IPS DF 4.7 (cell line): Measurements from ENCODE around the gene FOXF1.

Experiments used
- DNase-seq: peaks from one replicate; pipeline ENCODE4 v3.0.0-alpha.2; 2013; ENCODE audit warnings: low spot score; ENCODE audit errors: extremely low read depth

The FOXF1 gene

DNA sequence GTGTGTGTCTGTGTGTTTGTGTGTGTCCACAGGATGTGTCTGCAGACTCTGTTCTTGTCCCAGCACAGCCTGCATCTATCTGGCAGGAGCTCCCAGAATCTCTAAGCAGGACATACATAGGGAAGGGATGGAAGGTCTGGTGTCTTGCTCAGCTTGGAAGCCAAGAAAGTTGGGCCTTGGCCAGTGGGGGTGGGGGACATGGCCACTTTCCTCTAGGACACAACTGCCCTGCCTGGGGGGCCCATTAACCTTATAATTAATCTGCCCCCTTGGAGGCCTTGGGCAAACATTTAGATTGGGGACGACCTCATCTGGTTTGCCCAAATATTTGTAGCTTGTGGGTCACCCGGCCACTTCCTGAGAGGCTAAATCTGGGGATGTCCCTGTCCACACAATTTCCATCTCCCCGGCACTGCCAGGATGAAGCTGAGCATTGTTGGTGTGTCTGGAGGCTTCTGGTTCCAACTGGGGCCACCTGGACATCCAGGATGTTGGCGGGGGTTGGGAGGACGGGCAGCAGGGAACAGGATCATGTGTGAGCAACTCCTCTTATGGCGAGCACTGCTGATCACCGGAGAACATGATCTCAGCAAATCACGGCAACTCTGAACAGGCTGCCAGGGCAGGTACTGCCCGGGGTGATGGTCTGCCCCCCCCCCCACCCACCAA, 17.2 kb upstream of the FOXF1 start:
- no peak for DNase-seq

DNA sequence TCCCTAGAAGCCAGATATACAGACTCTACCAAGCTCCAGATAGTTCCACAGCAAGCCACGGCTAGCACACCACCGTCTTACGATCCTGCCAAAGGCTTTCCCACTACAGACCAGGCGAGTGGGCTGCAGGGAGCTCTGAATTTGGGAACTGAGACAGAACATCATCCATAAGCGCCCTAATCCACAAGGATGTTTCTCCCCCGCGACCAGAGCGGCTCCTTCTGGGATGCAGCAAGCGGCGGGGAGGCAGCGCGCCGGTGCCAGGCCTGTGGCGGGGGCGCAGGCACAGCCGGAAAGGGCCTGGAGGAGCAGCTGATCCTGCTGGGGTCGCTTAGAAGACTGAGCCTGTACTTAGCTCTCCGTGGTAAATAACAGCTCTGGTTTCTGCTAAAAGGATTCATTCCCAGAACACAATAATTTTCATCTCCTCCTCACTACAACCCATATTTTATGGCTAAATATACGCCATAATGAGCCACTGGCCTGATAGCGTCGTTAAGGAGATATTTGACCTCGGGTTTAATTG, 16.2 kb upstream of the FOXF1 start:
- DNase-seq = no peak

DNA sequence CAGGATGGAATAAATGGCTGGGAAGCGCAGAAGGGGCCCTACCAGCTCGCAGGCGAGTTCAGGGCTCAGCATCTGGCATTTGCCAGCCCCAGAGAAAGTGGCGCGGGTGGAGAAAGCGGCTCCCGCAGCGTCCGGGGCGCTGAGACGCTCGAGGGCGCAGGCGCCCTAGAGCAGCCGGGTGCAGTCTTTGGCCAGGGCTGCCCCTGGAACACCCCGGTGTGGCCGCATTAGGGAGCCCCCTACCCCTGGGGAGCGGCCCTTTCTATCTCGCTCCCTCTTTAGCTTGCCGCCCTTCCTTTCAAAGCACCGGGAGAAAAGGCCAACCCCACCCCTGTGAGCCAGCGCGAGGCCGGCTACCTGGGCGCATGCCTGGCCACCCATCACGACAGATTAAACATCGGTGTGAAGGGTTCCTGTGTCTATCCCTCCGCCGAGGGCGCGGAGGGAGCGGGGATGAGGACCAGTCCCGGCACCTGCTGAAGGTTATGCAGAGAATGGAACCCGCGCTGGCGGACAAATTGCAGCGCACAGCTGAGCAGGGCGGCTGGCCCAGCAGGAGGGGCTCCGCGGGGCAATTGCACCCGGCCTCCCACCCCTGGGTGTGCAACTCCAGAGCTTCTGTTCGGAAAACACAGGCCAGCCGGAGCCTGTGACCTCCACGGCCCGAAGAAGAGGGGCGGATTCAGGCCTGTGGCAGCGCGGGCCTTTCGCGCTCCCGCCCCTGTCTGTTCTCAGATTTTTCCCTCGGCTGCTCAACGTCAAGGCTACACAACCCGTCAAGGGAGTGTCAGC, 15.6 kb upstream of the FOXF1 start:
- no peak for DNase-seq

DNA sequence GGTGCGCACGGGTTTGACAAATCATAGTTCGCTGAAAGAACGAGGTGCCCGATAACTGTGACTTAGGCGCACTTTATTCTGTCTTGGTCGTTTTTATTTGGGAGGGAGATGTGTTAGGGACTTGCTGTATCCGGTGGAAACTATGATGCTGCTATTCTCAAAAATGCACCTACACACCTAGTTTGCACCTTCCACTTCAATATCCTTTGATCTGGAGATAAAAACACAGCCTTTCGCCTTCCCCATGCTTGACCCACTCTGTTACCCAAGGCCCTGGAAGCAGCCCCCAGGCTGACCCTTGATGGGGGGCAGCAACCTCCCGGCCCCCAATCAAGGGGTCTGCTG, 15.0 kb upstream of the FOXF1 start:
- DNase-seq = no peak

DNA sequence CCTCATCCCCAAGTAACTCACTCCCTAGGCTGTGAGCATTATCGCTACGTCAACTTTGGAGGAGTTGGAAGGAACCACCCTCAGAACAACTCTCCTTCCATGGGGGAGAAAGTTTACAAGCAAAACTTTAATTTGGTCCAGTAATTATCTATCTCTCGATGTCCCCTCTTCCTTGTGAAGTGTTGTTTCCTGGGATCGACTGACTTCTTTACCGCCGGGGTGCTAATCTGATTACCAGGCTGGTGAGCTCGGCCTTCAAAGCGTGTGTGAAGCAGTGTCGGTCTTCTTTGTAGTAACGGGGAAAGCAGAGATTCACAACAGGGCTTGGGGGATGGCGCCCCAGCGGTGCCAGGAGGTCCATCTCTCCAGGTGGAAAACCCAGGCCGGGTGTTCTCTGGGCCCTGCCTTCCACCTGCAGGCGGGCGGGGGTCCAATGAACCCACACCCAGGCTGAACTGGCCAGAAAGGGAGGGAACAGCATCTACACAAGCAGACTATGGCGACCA, 14.5 kb upstream of the FOXF1 start:
- no peak for DNase-seq

DNA sequence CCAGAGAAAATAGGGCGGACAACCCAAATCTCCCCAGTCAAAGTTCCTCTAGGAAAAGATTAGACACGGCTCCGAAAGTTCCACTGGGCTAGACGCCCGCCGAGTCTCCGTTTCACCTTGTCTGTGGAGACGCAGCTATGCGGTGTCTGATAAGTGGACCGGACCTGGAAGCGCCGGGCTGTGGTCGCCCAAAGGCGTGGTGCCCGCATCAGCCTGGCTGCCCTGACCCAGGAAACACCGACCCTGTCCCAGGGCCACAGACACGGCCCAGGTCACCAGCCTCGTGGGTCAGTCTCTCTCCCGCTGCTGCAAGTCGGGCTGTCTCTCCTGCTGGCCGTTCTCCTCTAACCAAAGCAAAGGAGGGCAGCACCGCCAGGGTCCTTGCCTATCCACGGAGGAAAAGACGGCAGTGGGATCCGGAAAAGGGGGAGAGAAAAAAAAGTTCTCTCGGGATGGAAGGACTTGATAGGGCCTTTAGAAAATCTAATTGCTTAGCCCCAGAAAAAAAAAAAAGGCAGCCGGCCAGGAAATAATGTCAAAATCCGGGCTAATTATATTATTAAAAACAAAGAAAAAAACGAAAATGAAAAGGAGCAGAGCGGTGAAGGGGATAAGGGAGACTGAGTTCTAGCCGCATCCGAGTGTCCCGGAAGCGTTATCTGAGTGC, 13.9 kb upstream of the FOXF1 start:
- DNase-seq = no peak

DNA sequence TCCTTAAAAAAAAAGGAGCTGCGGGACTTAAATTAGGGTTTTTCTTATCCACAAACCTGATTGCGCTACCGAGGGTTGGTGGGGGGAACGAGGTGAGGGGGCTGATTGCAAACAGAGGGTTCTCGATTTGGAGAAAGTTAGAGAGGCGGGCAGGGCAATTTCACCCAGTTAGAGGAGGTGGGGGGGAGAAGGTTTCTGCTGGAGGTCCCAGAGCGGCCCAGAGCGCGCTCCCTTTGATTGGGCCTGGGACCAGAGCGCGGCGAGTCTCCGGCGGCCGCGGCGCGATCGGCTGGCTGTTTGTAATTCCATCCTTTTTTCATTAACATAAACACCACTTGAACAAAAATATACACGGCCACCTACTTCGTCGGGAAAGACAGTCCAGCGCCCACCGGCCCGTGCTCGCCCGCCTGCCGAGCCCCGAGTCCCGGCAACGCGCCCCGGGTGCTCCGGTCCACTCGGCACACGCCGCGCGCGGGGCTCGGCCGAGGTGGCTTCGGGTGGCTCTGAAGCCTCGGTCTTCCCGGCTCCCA, 13.3 kb upstream of the FOXF1 start:
- DNase-seq = no peak

DNA sequence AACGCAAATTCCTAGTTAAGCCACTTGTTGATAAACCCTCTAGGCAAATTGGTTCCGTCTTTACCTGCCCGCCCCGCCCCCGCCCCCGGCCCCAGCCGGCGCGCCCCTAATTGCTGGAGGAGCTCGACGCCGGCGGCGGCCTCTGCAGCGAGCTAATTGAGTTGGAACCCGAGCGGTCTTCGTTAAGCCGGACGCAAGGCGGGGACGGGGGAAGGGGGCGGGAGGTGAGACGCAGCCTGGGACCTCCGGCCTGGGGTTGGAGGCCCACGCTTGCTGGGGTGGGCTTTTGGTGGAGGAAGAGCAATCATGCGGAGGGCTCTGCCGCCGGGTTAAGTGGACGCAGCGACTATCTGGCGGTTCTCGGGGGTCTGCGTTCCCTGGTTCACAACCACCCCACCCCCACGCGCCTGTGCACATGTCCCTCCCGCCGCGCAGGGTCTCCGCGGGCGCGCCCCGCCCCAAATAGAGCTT, 12.7 kb upstream of the FOXF1 start:
- no peak for DNase-seq

DNA sequence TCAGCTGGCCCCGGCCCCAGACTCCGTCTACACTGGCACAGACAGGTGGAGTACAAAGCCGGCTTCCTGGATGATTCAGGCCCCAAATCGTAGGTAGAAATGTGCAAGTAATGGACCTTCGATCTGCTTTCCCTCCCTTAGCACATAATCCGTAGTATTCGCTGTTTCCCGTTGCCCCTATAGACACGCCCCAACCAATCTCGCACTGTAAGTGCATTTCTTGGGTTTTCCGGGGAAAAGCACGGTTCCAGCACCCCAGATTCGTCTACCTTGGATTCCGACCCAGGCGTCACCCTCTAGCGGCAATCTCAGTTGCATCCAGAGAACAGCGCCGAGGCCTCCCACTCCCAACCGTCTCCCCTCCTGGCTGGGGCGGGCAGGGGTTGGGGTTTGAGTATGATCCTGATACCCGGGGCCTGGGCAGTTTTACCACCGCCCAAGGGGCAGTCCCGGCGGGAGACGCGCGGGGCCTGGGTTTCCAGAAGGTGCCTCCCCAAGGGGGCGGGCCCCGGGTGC, 12.1 kb upstream of the FOXF1 start:
- DNase-seq = no peak

DNA sequence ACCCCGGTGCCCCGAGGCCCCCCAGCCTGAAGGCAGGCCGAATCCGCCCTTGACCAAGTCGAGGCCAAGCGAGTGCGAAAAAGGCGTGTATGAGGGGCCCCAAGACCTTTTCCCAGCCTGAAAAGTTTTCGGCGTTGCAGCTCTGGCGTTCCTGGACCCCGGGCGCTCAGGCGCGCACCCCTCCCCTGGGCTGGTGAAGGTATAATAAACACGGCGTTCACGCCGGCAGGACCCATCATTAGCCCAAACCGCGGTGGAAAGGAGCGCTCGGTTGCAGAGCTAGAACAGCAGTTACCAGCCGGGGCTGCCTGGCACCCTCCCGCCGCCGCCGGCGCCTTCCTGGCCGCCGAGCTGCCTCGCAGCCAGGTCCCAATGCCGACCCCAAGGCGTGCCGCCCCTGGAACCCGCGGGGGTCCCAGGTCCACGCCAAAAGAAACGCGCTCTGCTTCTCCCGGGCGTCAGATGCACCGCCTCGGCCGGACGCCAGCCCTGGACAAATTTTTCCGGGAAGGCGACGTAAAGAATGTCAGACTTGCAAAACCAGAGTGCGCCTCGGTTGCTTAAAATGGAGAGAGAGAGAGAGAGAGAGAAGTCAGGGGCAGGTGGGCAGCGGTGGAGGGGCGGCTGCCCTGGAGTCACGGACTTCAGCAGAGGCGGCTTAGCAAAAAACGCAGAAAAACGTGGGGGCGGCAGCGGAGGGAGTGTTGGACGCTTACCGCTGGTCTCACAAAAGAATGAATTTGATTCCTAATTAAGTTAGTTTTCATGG, 11.5 kb upstream of the FOXF1 start:
- DNase-seq = no peak

DNA sequence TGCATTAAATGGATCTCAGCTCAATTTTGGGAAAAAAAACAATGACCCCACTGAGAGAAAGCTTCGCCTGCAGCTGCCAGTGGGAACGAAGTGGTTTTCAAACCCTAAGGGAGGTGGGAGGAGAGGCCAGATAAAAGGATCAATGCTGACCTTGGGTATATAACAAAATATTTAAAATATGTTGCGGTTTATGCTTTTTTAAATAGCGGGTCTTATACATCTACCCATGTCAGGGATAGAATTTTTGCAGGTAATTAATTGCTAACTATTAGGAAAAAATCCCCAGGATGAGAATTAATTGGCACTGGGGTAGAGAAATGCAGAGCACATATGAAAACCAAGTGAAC, 10.9 kb upstream of the FOXF1 start:
- no peak for DNase-seq

DNA sequence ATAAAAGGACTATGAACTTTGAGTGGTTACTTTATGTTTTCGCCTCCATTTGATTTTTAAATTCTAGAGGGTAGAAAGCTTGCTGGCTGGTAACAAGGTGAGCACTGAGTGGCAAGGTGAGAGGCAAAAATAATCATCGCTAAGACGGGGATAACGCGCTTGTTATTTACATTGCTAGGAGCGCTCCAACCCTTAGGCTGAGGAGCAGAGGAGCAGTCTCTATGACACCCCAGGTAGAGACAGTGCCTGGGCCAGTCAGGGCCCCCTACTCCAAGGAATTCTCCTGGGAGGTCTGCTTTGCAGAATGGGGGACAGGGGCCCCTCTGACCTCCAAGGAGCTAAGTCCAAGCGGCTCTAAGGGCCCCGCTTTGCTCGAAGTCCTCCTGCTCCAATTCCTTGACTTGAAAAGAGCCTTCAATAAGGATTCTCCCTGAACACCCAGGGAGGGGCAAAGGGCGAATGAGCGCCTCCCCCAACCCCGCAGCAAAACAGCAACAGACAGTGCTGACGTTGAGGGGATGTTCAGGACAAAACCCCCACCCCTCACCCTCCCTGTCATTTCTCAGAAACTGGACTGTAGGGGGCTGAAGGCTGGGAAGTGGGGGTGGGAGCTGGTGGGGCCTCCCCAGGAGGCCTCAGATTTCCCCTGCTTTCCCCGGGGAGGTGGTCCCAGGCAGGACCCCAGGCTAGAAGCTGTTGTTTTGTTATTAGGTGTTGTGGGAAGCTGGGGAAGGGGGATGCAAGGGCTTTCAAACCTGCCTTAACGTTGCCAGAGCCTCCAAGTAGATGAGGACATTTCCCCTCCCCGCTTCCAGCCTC, 10.2 kb upstream of the FOXF1 start:
- DNase-seq = no peak

DNA sequence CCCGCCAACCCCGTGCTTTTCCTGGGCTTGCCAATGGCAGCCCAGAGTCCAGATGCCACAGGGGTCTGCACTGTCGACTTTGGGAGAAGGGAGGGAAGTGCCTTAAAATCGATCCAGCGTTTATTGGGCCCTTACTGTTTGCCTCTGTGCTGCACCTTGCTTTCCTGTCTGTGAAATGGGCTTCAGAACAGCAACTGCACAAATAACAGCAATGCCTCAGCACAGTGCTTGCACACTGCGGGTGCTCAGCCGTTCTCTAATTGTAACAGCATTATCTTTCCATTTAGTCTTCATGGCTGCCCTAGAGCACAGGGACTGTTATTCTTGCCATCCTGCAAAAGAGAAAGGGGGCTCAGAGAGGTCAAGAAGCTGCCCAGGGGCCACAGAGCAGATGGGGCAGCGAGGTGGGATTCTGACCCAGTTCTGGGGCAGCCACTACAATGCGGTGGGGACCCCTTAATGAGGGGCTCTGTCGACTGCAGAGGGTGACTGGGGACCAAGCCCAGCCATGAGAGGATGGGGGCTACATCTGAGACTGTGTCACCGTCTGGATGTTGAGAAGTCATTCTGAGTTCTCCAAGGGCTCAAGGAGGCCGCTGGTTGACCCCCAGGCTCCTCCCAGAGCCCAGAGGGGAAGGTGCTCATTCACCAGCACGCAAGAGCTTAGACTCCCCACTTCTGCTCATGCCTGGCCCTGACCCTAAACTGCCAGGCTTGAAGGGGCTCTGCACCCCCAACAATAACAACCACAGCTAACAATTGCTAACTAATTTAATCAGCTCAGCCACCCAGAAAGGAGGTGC, 9.4 kb upstream of the FOXF1 start:
- DNase-seq = no peak

DNA sequence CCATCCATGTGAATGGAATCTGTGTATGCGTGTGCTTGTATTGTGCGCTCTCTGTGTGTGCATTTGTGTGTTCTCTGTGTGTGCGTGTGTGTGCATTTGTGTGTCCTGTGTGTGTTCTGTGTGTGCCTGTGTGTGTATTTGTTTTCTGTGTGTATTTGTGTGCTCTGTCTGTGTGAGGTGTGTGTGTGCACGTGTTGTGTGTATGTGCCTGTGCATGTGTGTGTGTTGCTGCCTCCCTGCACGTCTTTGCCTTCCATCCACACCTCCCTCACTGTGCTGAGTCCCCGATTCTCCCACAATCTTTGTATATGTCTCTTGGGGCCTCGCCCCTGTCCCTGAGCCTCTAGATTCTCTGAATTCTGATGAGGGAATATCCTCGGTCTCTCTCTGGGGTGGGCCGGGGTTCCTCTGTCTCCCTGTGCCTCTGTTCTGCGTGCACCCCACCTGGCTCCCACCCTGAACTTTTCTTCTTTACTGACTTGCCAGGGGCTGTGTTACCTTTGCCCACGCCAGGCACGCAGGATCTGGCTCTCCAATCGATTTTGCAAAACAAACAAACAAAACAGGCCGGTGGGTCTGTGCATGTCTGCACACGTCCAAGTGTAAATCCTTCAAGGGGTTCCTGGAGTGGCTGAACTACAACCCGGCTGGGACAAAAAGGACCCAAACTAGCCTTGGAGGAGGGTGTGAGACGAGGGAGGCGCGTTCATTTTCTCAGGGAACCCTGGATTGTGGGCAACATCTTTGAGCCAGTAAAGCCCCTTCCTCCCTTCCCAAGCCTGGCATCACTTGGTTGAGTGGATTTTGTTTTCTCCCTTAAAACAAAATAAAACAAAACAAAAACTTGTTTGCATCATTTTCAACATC, 8.1 kb upstream of the FOXF1 start:
- no peak for DNase-seq

DNA sequence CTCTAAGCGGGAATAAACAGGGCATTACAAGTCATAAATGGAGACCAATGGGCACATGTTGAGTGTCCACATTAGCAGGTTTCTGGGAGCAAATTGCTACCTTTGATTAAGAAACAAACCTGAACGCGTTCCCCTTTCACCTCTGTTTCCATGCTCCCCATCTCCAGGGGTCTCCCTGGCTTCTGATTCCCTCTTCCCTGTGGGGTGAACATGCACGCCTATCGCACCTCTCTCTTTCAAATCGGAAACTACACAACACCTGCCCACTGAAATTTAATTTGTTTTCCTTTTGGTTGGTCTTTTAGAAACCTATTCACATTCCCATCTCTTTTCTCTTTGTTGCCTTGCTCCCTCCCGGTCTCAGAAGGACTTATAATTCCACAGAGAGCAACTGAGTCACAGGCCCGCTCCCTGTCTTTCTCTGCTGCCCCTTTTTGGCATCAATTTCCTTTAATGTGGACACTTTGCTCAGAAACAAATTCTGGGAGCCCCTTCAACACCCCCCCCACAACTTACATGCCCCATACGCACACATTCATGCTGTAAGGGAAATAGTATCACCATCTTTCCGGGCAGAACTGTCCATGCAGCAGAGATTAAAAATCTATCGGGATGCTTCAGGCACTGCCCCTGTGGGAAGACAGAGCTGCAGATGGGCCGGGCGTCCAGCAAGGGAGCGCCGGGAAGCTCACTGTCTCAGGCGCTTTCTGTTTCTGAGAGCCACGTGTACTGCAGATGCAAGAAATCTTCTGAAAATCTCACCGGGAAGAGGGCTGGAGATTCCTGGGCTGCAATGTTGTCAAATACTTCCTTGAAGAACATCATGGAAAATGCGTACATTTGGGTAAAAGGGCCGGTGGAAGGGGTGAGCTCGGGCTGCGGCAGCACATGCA, 7.2 kb upstream of the FOXF1 start:
- no peak for DNase-seq

DNA sequence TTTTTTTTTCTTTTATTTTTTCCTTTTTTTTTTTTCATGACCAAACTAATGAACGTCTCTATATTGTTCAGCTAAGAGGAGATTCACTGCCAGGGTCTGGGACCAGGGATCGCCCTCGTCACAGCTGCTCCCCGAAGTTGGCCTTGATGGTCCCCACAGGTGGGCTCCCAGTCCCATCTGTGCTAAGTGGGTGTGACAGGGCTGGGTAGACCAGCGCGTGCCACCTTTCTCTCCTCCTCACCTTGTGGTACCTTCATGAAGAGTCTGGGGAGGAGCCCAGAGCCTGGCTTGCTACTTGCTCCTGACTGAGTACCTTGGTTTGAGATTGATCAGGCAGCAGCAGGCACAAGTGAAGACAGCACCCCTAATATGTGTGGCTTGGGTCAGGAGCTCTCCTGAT, 6.5 kb upstream of the FOXF1 start:
- no peak for DNase-seq
